Measurements from ENCODE around the gene MLPH.

DNA sequence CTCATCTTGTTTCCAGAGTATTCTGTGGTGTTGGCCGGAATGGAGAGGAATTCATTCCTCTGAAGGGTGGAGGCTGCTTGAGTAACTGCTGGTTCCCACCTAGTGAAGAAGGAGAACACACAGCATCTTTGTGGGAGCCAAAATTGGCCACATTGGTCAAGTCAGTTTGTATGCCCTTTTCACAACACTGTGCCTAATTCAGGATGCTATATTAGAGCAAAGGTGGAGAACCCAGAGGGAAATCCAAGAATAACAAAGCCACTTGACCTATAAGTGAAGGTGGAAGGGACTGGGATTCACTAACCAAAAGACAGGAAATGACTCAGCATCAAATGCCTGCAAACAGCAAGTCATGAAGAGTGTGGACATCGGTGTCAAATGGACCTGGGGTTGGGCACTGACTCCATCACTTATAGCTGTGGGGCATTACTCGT is 27.3 kb upstream of the MLPH start:
- TF ChIP-seq EZH2 (IDR thresholded peaks at IDR 0.05; ENCODE audit: insufficient read depth, poor library complexity, severe bottlenecking) (no peak), EZH2phosphoT487 (IDR thresholded peaks at IDR 0.05; ENCODE audit: insufficient read depth, low read depth) (no peak)

All from GM23248 (cell line).